SK-N-SH treated with all-trans-retinoic acid at 6 μM for 48 hours (cell line): ENCODE measurements around the gene DIPK1A.

Experiments
- ATAC-seq: fragments of 200-7000 bp; cut with Tn5 transposase; 3 replicates; pipeline ENCODE4 v1.9.1; 2020; ENCODE audit warnings: mild to moderate bottlenecking, moderate library complexity
- ARNTL ChIP-seq: fragments of 450-650 bp; formaldehyde crosslinking; IDR thresholded peaks from 2 replicates; pipeline ENCODE4 v1.5.0; 2020; ENCODE audit warnings: low read depth, mild to moderate bottlenecking, moderate library complexity, borderline replicate concordance
- BACH2 ChIP-seq: fragments of 250-450 bp; sonication (Bioruptor Pico); IDR thresholded peaks from 2 replicates; pipeline ENCODE4 v1.9.0; 2021; ENCODE audit warnings: mild to moderate bottlenecking, borderline replicate concordance
- CREB5 ChIP-seq: fragments of 250-450 bp; sonication (Bioruptor Pico); IDR thresholded peaks from 2 replicates; pipeline ENCODE4 v1.5.1; 2020; ENCODE audit warnings: low read depth, mild to moderate bottlenecking, moderate library complexity
- CSDC2 ChIP-seq: fragments of 250-450 bp; sonication (Bioruptor Pico); IDR thresholded peaks from 2 replicates; pipeline ENCODE4 v1.5.0; 2020; ENCODE audit warnings: mild to moderate bottlenecking, moderate library complexity
- CSRNP3 ChIP-seq: fragments of 250-450 bp; sonication (Bioruptor Pico); IDR thresholded peaks from 2 replicates; pipeline ENCODE4 v1.5.1; 2021; ENCODE audit warnings: mild to moderate bottlenecking, moderate library complexity
- ESRRG ChIP-seq: fragments of 250-450 bp; sonication (Bioruptor Pico); IDR thresholded peaks from 2 replicates; pipeline ENCODE4 v1.6.1; 2021; ENCODE audit warnings: mild to moderate bottlenecking
- GLIS3 ChIP-seq: fragments of 250-450 bp; sonication (Bioruptor Pico); IDR thresholded peaks from 2 replicates; pipeline ENCODE4 v1.5.0; 2020; ENCODE audit warnings: mild to moderate bottlenecking, moderate library complexity
- ISL1 ChIP-seq: fragments of 250-450 bp; sonication (Bioruptor Pico); IDR thresholded peaks from 2 replicates; pipeline ENCODE4 v2.1.2; 2022; ENCODE audit warnings: mild to moderate bottlenecking, moderate library complexity
- OSR1 ChIP-seq: fragments of 250-450 bp; sonication (Bioruptor Pico); IDR thresholded peaks from 2 replicates; pipeline ENCODE4 v1.8.0; 2022; ENCODE audit warnings: moderate library complexity, mild to moderate bottlenecking, inconsistent platforms
- PATZ1 ChIP-seq: fragments of 250-450 bp; sonication (Bioruptor Pico); IDR thresholded peaks from 2 replicates; pipeline ENCODE4 v1.8.0; 2020; ENCODE audit warnings: mild to moderate bottlenecking, moderate library complexity, borderline replicate concordance
- POU6F1 ChIP-seq: fragments of 250-450 bp; sonication (Bioruptor Pico); IDR thresholded peaks from 2 replicates; pipeline ENCODE4 v1.8.0; 2021; ENCODE audit warnings: low read depth, mild to moderate bottlenecking, moderate library complexity, borderline replicate concordance
- RARB ChIP-seq: fragments of 250-450 bp; sonication (Bioruptor Pico); IDR thresholded peaks from 2 replicates; pipeline ENCODE4 v1.8.0; 2021; ENCODE audit warnings: mild to moderate bottlenecking, moderate library complexity
- SNAI2 ChIP-seq: fragments of 250-450 bp; sonication (Bioruptor Pico); IDR thresholded peaks from 2 replicates; pipeline ENCODE4 v1.5.0; 2020; ENCODE audit warnings: mild to moderate bottlenecking, moderate library complexity
- TCF4 ChIP-seq: fragments of 250-450 bp; sonication (Bioruptor Pico); IDR thresholded peaks from 2 replicates; pipeline ENCODE4 v1.8.0; 2021; ENCODE audit warnings: mild to moderate bottlenecking, moderate library complexity, borderline replicate concordance
- TOX ChIP-seq: fragments of 250-450 bp; sonication (Bioruptor Pico); IDR thresholded peaks from 2 replicates; pipeline ENCODE4 v1.8.0; 2021; ENCODE audit warnings: mild to moderate bottlenecking, moderate library complexity, borderline replicate concordance
- TSHZ2 ChIP-seq: fragments of 250-450 bp; sonication (Bioruptor Pico); IDR thresholded peaks from 2 replicates; pipeline ENCODE4 v1.5.0; 2020; ENCODE audit warnings: mild to moderate bottlenecking, moderate library complexity
- ZC3H10 ChIP-seq: fragments of 250-450 bp; sonication (Bioruptor Pico); IDR thresholded peaks from 2 replicates; pipeline ENCODE4 v1.5.1; 2021; ENCODE audit warnings: mild to moderate bottlenecking, moderate library complexity
- ZFP3 ChIP-seq: fragments of 250-450 bp; sonication (Bioruptor Pico); IDR thresholded peaks from 2 replicates; pipeline ENCODE4 v1.5.0; 2020; ENCODE audit warnings: mild to moderate bottlenecking, moderate library complexity
- ZNF565 ChIP-seq: fragments of 450-650 bp; formaldehyde crosslinking; conservative IDR thresholded peaks from 2 replicates; pipeline ENCODE4 v1.5.0; 2020; ENCODE audit warnings: low read depth, mild to moderate bottlenecking, moderate library complexity
- ZNF70 ChIP-seq: fragments of 450-650 bp; formaldehyde crosslinking; IDR thresholded peaks from 2 replicates; pipeline ENCODE4 v1.5.0; 2020; ENCODE audit warnings: mild to moderate bottlenecking, moderate library complexity
- ZNF8 ChIP-seq: fragments of 450-650 bp; formaldehyde crosslinking; IDR thresholded peaks from 2 replicates; pipeline ENCODE4 v1.5.0; 2020; ENCODE audit warnings: mild to moderate bottlenecking, moderate library complexity

The DIPK1A gene

GRCh38 chr1:92921031-92922023 lies 39.9 kb downstream of the DIPK1A start:
- no peak for ATAC-seq
- TF ChIP-seq CSDC2 (CRISPR knock-in tag) (no peak), ZFP3 (CRISPR knock-in tag) (no peak), POU6F1 (CRISPR knock-in tag) (no peak), ZNF8 (no peak), ARNTL (CRISPR knock-in tag) (no peak), TSHZ2 (no peak), TOX (no peak), RARB (CRISPR knock-in tag) (no peak), ZNF565 (CRISPR knock-in tag) (no peak), TCF4 (CRISPR knock-in tag) (no peak), PATZ1 (no peak), ESRRG (CRISPR knock-in tag) (no peak)
- TF ChIP-seq, all 23 proteins: peak for 0

- TF ChIP-seq CSRNP3 (CRISPR knock-in tag) (no peak), ZC3H10 (no peak), TCF4 (CRISPR knock-in tag) (no peak), OSR1 (CRISPR knock-in tag) (no peak), ESRRG (CRISPR knock-in tag) (no peak), CSDC2 (CRISPR knock-in tag) (no peak), ARNTL (CRISPR knock-in tag) (no peak)
- ATAC-seq = no peak
Measured at GRCh38 chr1:92916899-92917298, 44.4 kb downstream of the DIPK1A start.

GRCh38 chr1:92915547-92915946 lies 45.7 kb downstream of the DIPK1A start:
- no peak for ATAC-seq
- no peak for TF ChIP-seq TCF4 (CRISPR knock-in tag)
- no peak for TF ChIP-seq TOX
- TF ChIP-seq BACH2 (CRISPR knock-in tag) = no peak
- no peak for TF ChIP-seq CREB5 (CRISPR knock-in tag)
- TF ChIP-seq GLIS3 = no peak
- TF ChIP-seq ISL1 (CRISPR knock-in tag) = no peak
- TF ChIP-seq POU6F1 (CRISPR knock-in tag) = no peak
- TF ChIP-seq SNAI2 (CRISPR knock-in tag) = no peak
- no peak for TF ChIP-seq TSHZ2
- no peak for TF ChIP-seq ZFP3 (CRISPR knock-in tag)
- no peak for TF ChIP-seq ARNTL (CRISPR knock-in tag)
- TF ChIP-seq RARB (CRISPR knock-in tag) = no peak
- TF ChIP-seq ZNF70 (CRISPR knock-in tag) = no peak
- TF ChIP-seq ZNF8 = no peak
